ENCODE results near the gene GLYATL3.

GLYATL3 gene

DNA sequence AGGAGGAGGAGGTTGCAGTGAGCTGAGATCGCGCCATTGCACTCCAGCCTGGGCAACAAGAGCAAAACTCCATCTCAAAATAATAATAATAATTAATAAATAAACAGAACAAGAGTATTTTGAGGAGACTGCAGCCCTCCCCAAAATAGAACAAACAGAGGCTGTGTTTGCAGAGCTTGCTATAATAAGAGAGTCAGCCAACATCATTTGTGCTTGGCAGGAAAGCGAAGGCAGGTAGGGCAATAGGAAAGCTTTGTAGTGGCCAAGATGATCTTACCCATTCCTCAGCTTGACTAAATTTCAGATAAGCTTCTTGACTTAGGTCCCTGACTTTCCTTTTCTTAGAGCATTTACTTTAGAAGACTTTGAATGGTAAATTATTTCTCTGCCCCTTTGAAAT, 57.5 kb downstream of the GLYATL3 start:
- in situ Hi-C loops (cut with MboI; ENCODE audit: low pct_unique_long_range_greater_than_20kb, low sequenced_read_pairs, unreplicated experiment), result no loop called here
- no peak for DNase-seq (ENCODE audit: low spot score)
- TF ChIP-seq, protein P1, sequence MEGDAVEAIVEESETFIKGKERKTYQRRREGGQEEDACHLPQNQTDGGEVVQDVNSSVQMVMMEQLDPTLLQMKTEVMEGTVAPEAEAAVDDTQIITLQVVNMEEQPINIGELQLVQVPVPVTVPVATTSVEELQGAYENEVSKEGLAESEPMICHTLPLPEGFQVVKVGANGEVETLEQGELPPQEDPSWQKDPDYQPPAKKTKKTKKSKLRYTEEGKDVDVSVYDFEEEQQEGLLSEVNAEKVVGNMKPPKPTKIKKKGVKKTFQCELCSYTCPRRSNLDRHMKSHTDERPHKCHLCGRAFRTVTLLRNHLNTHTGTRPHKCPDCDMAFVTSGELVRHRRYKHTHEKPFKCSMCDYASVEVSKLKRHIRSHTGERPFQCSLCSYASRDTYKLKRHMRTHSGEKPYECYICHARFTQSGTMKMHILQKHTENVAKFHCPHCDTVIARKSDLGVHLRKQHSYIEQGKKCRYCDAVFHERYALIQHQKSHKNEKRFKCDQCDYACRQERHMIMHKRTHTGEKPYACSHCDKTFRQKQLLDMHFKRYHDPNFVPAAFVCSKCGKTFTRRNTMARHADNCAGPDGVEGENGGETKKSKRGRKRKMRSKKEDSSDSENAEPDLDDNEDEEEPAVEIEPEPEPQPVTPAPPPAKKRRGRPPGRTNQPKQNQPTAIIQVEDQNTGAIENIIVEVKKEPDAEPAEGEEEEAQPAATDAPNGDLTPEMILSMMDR (IDR thresholded peaks at IDR 0.05; ENCODE audit: extremely low read depth, insufficient read depth, missing control alignments), result no peak

GRCh38 chr6:49558238-49558637, 58.5 kb downstream of the GLYATL3 start:
- TF ChIP-seq, protein P1 (IDR thresholded peaks at IDR 0.05; ENCODE audit: extremely low read depth, insufficient read depth, missing control alignments), result no peak
- in situ Hi-C loops (cut with MboI; ENCODE audit: low pct_unique_long_range_greater_than_20kb, low sequenced_read_pairs, unreplicated experiment), result no loop called here
- DNase-seq (ENCODE audit: low spot score), result no peak

GRCh38 chr6:49563006-49563886, 63.5 kb downstream of the GLYATL3 start:
- in situ Hi-C loops (cut with MboI; ENCODE audit: low pct_unique_long_range_greater_than_20kb, low sequenced_read_pairs, unreplicated experiment), result no loop called here
- no peak for DNase-seq (ENCODE audit: low spot score)
- TF ChIP-seq, protein P1 (IDR thresholded peaks at IDR 0.05; ENCODE audit: extremely low read depth, insufficient read depth, missing control alignments), result no peak

GRCh38 chr6:49564552-49564951, 64.8 kb downstream of the GLYATL3 start:
- TF ChIP-seq, protein P1 (IDR thresholded peaks at IDR 0.05; ENCODE audit: extremely low read depth, insufficient read depth, missing control alignments), result no peak
- in situ Hi-C loops (cut with MboI; ENCODE audit: low pct_unique_long_range_greater_than_20kb, low sequenced_read_pairs, unreplicated experiment), result no loop called here
- DNase-seq (ENCODE audit: low spot score), result no peak

GRCh38 chr6:49565261-49565660, 65.5 kb downstream of the GLYATL3 start:
- in situ Hi-C loops (cut with MboI; ENCODE audit: low pct_unique_long_range_greater_than_20kb, low sequenced_read_pairs, unreplicated experiment), result no loop called here
- TF ChIP-seq, protein P1 (IDR thresholded peaks at IDR 0.05; ENCODE audit: extremely low read depth, insufficient read depth, missing control alignments), result no peak

GRCh38 chr6:49565855-49566254, 66.1 kb downstream of the GLYATL3 start:
- TF ChIP-seq, protein P1 (IDR thresholded peaks at IDR 0.05; ENCODE audit: extremely low read depth, insufficient read depth, missing control alignments), result no peak
- in situ Hi-C loops (cut with MboI; ENCODE audit: low pct_unique_long_range_greater_than_20kb, low sequenced_read_pairs, unreplicated experiment), result no loop called here
- DNase-seq (ENCODE audit: low spot score), result no peak

More at GRCh38 chr6:49565261-49565660, 65.5 kb downstream of the GLYATL3 start:
- DNase-seq (ENCODE audit: low spot score), result no peak
